Kidney glomerular epithelial cell (primary cell): Measurements from ENCODE around the gene MPP4.
A peak's percentile ranks its signal among the peaks of the same experiment; 100 is the strongest.
"Not testable (repeated sequence)": the region's sequence is repeated elsewhere in the genome, so short reads cannot be mapped to it uniquely, and the experiment has no call there.

Experiments
- DNase-seq: peaks from one replicate; lab custom pipeline; 2025; lab: John Stamatoyannopoulos, UW

MPP4 gene

GRCh38 chr2:201673546-201673945 lies 24.9 kb downstream of the MPP4 start:
- no peak for DNase-seq

- DNase-seq = not testable (repeated sequence)
These were observed 27.2 kb downstream of the MPP4 start for GRCh38 chr2:201671205-201671604.

GRCh38 chr2:201669865-201670264 lies 28.6 kb downstream of the MPP4 start:
- no peak for DNase-seq

GRCh38 chr2:201668402-201668910 lies 30.0 kb downstream of the MPP4 start:
- no peak for DNase-seq

- DNase-seq = no peak
These were observed 34.1 kb downstream of the MPP4 start for GRCh38 chr2:201664334-201664733.

GRCh38 chr2:201661366-201661765 lies 37.1 kb downstream of the MPP4 start:
- DNase-seq = no peak

- no peak for DNase-seq
These were observed 38.0 kb downstream of the MPP4 start for GRCh38 chr2:201660293-201660895.

GRCh38 chr2:201656740-201657139 lies 41.7 kb downstream of the MPP4 start:
- no peak for DNase-seq

GRCh38 chr2:201656102-201656501 lies 42.3 kb downstream of the MPP4 start:
- no peak for DNase-seq

GRCh38 chr2:201654616-201655384 lies 43.6 kb downstream of the MPP4 start:
- DNase-seq = peak; percentile 50

- DNase-seq = no peak
These were observed 45.2 kb downstream of the MPP4 start for GRCh38 chr2:201653221-201653620.

- no peak for DNase-seq
These were observed 49.0 kb downstream of the MPP4 start for GRCh38 chr2:201649442-201649841.

- no peak for DNase-seq
These were observed 51.0 kb downstream of the MPP4 start for GRCh38 chr2:201647431-201647830.

- DNase-seq = peak; percentile 7
These were observed 54.4 kb downstream of the MPP4 start for GRCh38 chr2:201644001-201644400.

- DNase-seq = peak; percentile 24
These were observed 55.1 kb downstream of the MPP4 start, which contains the start of gene TMEM237 for GRCh38 chr2:201643216-201643890. Gene TMEM237, minus strand, starts transcription at chr2:201643503. Its CDS starts 103 bp downstream, at chr2:201643400.

GRCh38 chr2:201642579-201643215 lies 55.7 kb downstream of the MPP4 start:
- peak; percentile 63 for DNase-seq

- no peak for DNase-seq
These were observed 56.3 kb downstream of the MPP4 start for GRCh38 chr2:201642086-201642578.

GRCh38 chr2:201639205-201639604 lies 59.2 kb downstream of the MPP4 start:
- no peak for DNase-seq

GRCh38 chr2:201638326-201638725 lies 60.1 kb downstream of the MPP4 start:
- DNase-seq = no peak

GRCh38 chr2:201633661-201634249 lies 64.7 kb downstream of the MPP4 start:
- DNase-seq = no peak

- no peak for DNase-seq
These were observed 67.4 kb downstream of the MPP4 start for GRCh38 chr2:201631041-201631440.

- no peak for DNase-seq
These were observed 67.9 kb downstream of the MPP4 start for GRCh38 chr2:201630577-201630976.
